NCI-H2107 treated with DMSO at 0.1 percent for 48 hours (cell line): ENCODE measurements around the gene SLC9A9.

Experiments used
- DNase-seq: peaks from one replicate; lab custom pipeline; 2025; ENCODE audit not compliant: unreplicated experiment; lab: John Stamatoyannopoulos, UW

The SLC9A9 gene

GRCh38 chr3:143269741-143270140 is 578.5 kb downstream of the SLC9A9 start:
- DNase-seq = no peak

- no peak for DNase-seq
Measured at GRCh38 chr3:143267989-143268388, 580.3 kb downstream of the SLC9A9 start.

GRCh38 chr3:143266927-143267326 is 581.3 kb downstream of the SLC9A9 start:
- no peak for DNase-seq

GRCh38 chr3:143266511-143266910 is 581.8 kb downstream of the SLC9A9 start:
- DNase-seq = no peak

GRCh38 chr3:143265501-143266070 is 582.7 kb downstream of the SLC9A9 start:
- no peak for DNase-seq

GRCh38 chr3:143263852-143264513 is 584.3 kb downstream of the SLC9A9 start:
- no peak for DNase-seq

GRCh38 chr3:143261848-143262247 is 586.4 kb downstream of the SLC9A9 start:
- no peak for DNase-seq

GRCh38 chr3:143258692-143259091 is 589.6 kb downstream of the SLC9A9 start:
- DNase-seq = no peak

- no peak for DNase-seq
Measured at GRCh38 chr3:143256416-143256815, 591.9 kb downstream of the SLC9A9 start.

- no peak for DNase-seq
Measured at GRCh38 chr3:143255739-143256138, 592.5 kb downstream of the SLC9A9 start.

- no peak for DNase-seq
Measured at GRCh38 chr3:143252931-143253330, 595.3 kb downstream of the SLC9A9 start.

- no peak for DNase-seq
Measured at GRCh38 chr3:143249014-143249413, 599.3 kb downstream of the SLC9A9 start.

GRCh38 chr3:143247073-143247472 is 601.2 kb downstream of the SLC9A9 start:
- DNase-seq = no peak

GRCh38 chr3:143245692-143246091 is 602.6 kb downstream of the SLC9A9 start:
- no peak for DNase-seq

- DNase-seq = no peak
Measured at GRCh38 chr3:143244516-143245063, 603.7 kb downstream of the SLC9A9 start.

- no peak for DNase-seq
Measured at GRCh38 chr3:143243686-143244085, 604.6 kb downstream of the SLC9A9 start.

- DNase-seq = no peak
Measured at GRCh38 chr3:143242691-143243090, 605.6 kb downstream of the SLC9A9 start.

- DNase-seq = peak; percentile 64
Measured at GRCh38 chr3:143242101-143242500, 606.2 kb downstream of the SLC9A9 start.

- DNase-seq = no peak
Measured at GRCh38 chr3:143241481-143241951, 606.8 kb downstream of the SLC9A9 start.

GRCh38 chr3:143240886-143241285 is 607.4 kb downstream of the SLC9A9 start:
- DNase-seq = no peak

- no peak for DNase-seq
Measured at GRCh38 chr3:143239031-143239430, 609.2 kb downstream of the SLC9A9 start.

- no peak for DNase-seq
Measured at GRCh38 chr3:143237077-143237627, 611.1 kb downstream of the SLC9A9 start.
